Panc1 (cell line): ENCODE measurements around the gene NDN. TPM values are rescaled to one million over a fixed set of nuclear protein-coding genes. Genes with fewer than 3 reads are reported as not detected.

Experiments
- ATAC-seq: fragments of 200-7000 bp; cut with Tn5 transposase; 2 replicates; pipeline ENCODE4 v1.9.1; 2020; ENCODE audit warnings: mild to moderate bottlenecking, moderate library complexity
- BruUV-seq: library from RNA; stranded (reverse); fragments of 400-500 nt; replicated peaks from 2 replicates; lab custom pipeline; 2021; lab: Mats Ljungman, UMichigan
- CTCF ChIA-PET: fragments of 300-600 bp; sonication (Branson Sonifier 250); formaldehyde crosslinking; loops from one replicate; lab custom pipeline; 2022; ENCODE audit warnings: antibody characterized with exemption; lab: Charles Lee
- POLR2A ChIA-PET: fragments of 300-600 bp; sonication (Branson Sonifier 250); formaldehyde crosslinking; loops from one replicate; lab custom pipeline; 2022; ENCODE audit warnings: antibody characterized with exemption; lab: Charles Lee
- DNase-seq: peaks from one replicate; pipeline ENCODE4 v3.0.0-alpha.2; 2010; ENCODE audit warnings: low read depth, low spot score
- H3K27ac ChIP-seq: 2 replicates; pipeline ENCODE4 v1.5.1; 2011; ENCODE audit warnings: mild to moderate bottlenecking, low read length, inconsistent platforms
- H3K27me3 ChIP-seq: fragments of 200-500 bp; sonication (Bioruptor generic); 2 replicates; pipeline ENCODE4 v1.6.0; 2014; ENCODE audit warnings: low read length, inconsistent platforms; ENCODE audit not compliant: control insufficient read depth, insufficient read depth
- H3K36me3 ChIP-seq: fragments of 200-500 bp; sonication (Bioruptor generic); 2 replicates; pipeline ENCODE4 v1.5.1; 2014; ENCODE audit warnings: inconsistent platforms, mild to moderate bottlenecking, low read length, moderate library complexity; ENCODE audit not compliant: control insufficient read depth, insufficient read depth
- H3K4me1 ChIP-seq: 2 replicates; pipeline ENCODE4 v1.5.1; 2011; ENCODE audit warnings: inconsistent platforms, mild to moderate bottlenecking, low read length, moderate library complexity; ENCODE audit not compliant: control insufficient read depth, insufficient read depth
- H3K4me3 ChIP-seq, 2 experiments: 2 replicates each; pipeline ENCODE4 v1.5.1; 2011 to 2012; ENCODE audit warnings: low read depth in 2 of 2, low read length in 2 of 2, mild to moderate bottlenecking in 2 of 2, inconsistent platforms in 1 of 2, moderate library complexity in 1 of 2
- H3K9me3 ChIP-seq: fragments of 200-500 bp; sonication (Bioruptor generic); 2 replicates; pipeline ENCODE4 v1.5.1; 2014; ENCODE audit warnings: low read depth, mild to moderate bottlenecking, inconsistent platforms, low read length, moderate library complexity; ENCODE audit not compliant: control insufficient read depth, insufficient read depth
- CTCF ChIP-seq: fragments of 450-650 bp; IDR thresholded peaks from 2 replicates; pipeline ENCODE4 v1.5.1; 2017; ENCODE audit warnings: mild to moderate bottlenecking
- POLR2AphosphoS5 ChIP-seq: IDR thresholded peaks from 2 replicates; pipeline ENCODE4 v1.6.1; 2012; ENCODE audit warnings: mild to moderate bottlenecking, low read depth, low read length, moderate library complexity
- SIN3A ChIP-seq: IDR thresholded peaks from 2 replicates; pipeline ENCODE4 v1.6.1; 2012; ENCODE audit warnings: low read depth, mild to moderate bottlenecking, low read length, moderate library complexity, borderline replicate concordance; ENCODE audit not compliant: insufficient read depth
- TCF7L2 ChIP-seq: IDR thresholded peaks from 2 replicates; pipeline ENCODE4 v1.6.1; 2011; ENCODE audit warnings: mild to moderate bottlenecking, low read depth, low read length, inconsistent platforms
- in situ Hi-C: cut with HindIII; loops from 2 replicates; pipeline ENCODE4 v1.10.0; 2016; ENCODE audit warnings: low sequenced_read_pairs, low pct_unique_long_range_greater_than_20kb
- intact Hi-C: fragments of 100-400 bp; cut with micrococcal nuclease; formaldehyde crosslinking; loops from one replicate; pipeline ENCODE4 v1.10.0; 2022; ENCODE audit not compliant: unreplicated experiment
- total RNA-seq: library from RNA; stranded (reverse); gene quantifications from one replicate; pipeline ENCODE4 v1.2.1, GENCODE V29; 2021; ENCODE audit not compliant: unreplicated experiment
- TF ChIP-seq, protein P1 (sequence below), 2 experiments: IDR thresholded peaks; 2 replicates each; pipeline ENCODE4 v1.6.1; 2011 to 2012; ENCODE audit warnings: low read depth in 2 of 2, control low read depth in 1 of 2, low read length in 1 of 2, mild to moderate bottlenecking in 1 of 2, moderate library complexity in 1 of 2; ENCODE audit not compliant: insufficient read depth in 1 of 2

NDN gene
- total RNA-seq, 1 experiment from 2014 or later = not detected

DNA sequence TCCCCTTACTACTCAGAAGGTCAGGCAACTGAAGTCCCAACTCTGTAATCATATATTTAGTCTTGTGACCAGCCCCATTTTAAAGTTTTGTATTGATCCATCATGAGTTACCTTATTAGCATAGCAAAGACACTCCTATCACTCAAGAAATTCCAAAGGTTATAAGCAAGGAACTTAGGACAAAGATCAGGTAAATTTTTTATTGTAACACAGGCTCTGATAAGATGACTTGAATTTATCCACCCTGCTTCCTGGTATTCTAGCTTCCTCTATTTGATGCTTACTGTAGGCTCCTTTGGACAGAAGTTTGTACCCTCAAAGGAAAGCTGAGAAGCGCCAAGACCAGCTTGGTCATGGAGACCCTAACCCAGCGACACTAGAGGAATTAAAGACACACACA, 8.2 kb upstream of the NDN start:
- intact Hi-C loops = no loop called here
- H3K9me3 ChIP-seq = peaks cover 3% of the 10 kb centered on the region; the same call in 1 of the 2 replicates
- DNase-seq (no peak), ATAC-seq (no peak)
- ChIA-PET POLR2A (no interaction called here), CTCF (no interaction called here)
- H3K4me1 ChIP-seq = no peaks in the 10 kb centered on the region
- H3K36me3 ChIP-seq = no peaks in the 10 kb centered on the region
- no peaks in the 10 kb centered on the region for H3K27me3 ChIP-seq
- H3K27ac ChIP-seq = no peak overlapping the region
- no peak for TF ChIP-seq SIN3A
- no peak for TF ChIP-seq TCF7L2
- BruUV-seq = no TSS peak
- H3K4me3 ChIP-seq = no peak overlapping the region
- in situ Hi-C loops = no loop called here

DNA sequence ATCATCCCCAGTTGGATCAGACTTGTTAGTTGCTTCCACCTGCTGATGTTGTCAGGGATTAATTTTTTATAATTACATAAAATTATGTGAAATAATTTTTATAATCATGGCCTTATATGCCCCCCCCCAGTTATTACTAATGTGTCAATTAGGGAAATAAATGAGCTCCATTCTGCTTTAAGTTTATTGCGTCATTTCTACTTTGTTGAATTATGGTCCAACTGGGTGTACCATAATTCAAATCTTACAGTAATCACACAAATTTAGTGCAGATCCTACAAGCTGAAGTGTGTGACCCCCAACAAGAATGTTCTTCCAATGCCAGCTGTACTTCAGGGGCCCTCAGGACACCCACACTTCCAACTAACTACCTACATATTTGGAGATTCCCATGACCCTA, 7.5 kb upstream of the NDN start:
- POLR2A ChIA-PET = no interaction called here
- DNase-seq (no peak), ATAC-seq (no peak)
- intact Hi-C loops = no loop called here
- H3K9me3 ChIP-seq = peaks cover 3% of the 10 kb centered on the region; the same call in 1 of the 2 replicates
- CTCF ChIA-PET = no interaction called here
- H3K27me3 ChIP-seq = no peaks in the 10 kb centered on the region
- in situ Hi-C loops = no loop called here
- TF ChIP-seq CTCF (no peak), SIN3A (no peak), TCF7L2 (no peak), POLR2AphosphoS5 (no peak)
- TF ChIP-seq, protein P1, sequence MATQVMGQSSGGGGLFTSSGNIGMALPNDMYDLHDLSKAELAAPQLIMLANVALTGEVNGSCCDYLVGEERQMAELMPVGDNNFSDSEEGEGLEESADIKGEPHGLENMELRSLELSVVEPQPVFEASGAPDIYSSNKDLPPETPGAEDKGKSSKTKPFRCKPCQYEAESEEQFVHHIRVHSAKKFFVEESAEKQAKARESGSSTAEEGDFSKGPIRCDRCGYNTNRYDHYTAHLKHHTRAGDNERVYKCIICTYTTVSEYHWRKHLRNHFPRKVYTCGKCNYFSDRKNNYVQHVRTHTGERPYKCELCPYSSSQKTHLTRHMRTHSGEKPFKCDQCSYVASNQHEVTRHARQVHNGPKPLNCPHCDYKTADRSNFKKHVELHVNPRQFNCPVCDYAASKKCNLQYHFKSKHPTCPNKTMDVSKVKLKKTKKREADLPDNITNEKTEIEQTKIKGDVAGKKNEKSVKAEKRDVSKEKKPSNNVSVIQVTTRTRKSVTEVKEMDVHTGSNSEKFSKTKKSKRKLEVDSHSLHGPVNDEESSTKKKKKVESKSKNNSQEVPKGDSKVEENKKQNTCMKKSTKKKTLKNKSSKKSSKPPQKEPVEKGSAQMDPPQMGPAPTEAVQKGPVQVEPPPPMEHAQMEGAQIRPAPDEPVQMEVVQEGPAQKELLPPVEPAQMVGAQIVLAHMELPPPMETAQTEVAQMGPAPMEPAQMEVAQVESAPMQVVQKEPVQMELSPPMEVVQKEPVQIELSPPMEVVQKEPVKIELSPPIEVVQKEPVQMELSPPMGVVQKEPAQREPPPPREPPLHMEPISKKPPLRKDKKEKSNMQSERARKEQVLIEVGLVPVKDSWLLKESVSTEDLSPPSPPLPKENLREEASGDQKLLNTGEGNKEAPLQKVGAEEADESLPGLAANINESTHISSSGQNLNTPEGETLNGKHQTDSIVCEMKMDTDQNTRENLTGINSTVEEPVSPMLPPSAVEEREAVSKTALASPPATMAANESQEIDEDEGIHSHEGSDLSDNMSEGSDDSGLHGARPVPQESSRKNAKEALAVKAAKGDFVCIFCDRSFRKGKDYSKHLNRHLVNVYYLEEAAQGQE (IDR thresholded peaks at IDR 0.05; ENCODE audit: insufficient read depth in 1 of 2, low read depth in 2 of 2, low read length in 1 of 2) = no peak
- H3K36me3 ChIP-seq = no peaks in the 10 kb centered on the region
- H3K4me1 ChIP-seq = no peaks in the 10 kb centered on the region
- H3K27ac ChIP-seq = no peak overlapping the region
- no TSS peak for BruUV-seq
- no peak overlapping the region for H3K4me3 ChIP-seq

DNA sequence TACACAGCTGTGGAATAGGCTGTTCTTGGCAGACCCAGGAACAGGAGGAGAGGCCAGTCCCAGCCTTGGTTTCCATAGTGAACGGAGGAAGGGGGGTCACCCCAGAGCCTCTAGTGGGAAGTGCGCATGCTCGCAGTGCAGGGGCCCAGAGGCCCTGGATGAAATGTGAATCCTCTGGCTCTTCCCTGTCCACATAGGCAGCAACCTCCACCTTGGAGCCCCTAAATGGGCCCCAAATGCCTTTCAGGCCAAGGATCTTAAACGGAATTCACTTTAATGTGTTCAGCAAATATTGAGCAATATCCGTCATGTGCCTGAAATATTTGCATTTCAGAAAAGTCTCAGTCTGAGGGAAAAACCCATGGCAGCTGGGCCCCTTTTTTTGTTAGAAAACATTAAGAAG, 3.3 kb upstream of the NDN start:
- no peak overlapping the region for H3K27ac ChIP-seq
- ChIA-PET POLR2A (no interaction called here), CTCF (no interaction called here)
- no peak for TF ChIP-seq SIN3A
- no peak for TF ChIP-seq TCF7L2
- TF ChIP-seq, protein P1 (IDR thresholded peaks at IDR 0.05; ENCODE audit: insufficient read depth in 1 of 2, low read depth in 2 of 2, low read length in 1 of 2) = no peak
- no peak for TF ChIP-seq POLR2AphosphoS5
- no peak for TF ChIP-seq CTCF
- BruUV-seq = no TSS peak
- H3K4me3 ChIP-seq = no peak overlapping the region
- ATAC-seq (no peak), DNase-seq (no peak)
- no peaks in the 10 kb centered on the region for H3K36me3 ChIP-seq
- H3K9me3 ChIP-seq = peaks cover 3% of the 10 kb centered on the region; the same call in 1 of the 2 replicates
- in situ Hi-C loops (no loop called here), intact Hi-C loops (no loop called here)
- H3K4me1 ChIP-seq = no peaks in the 10 kb centered on the region
- H3K27me3 ChIP-seq = no peaks in the 10 kb centered on the region
